OCI-LY7 (cell line): Measurements from ENCODE around the gene KLHL7. TPM values are rescaled to one million over a fixed set of nuclear protein-coding genes. Genes with fewer than 3 reads are reported as not detected.

Experiments
- BruUV-seq: library from RNA; stranded (reverse); fragments of 400-500 nt; replicated peaks from 2 replicates; lab custom pipeline; 2021; lab: Mats Ljungman, UMichigan
- CTCF ChIA-PET: fragments of 300-600 bp; sonication (Branson Sonifier 250); formaldehyde crosslinking; loops from one replicate; lab custom pipeline; 2022; ENCODE audit warnings: antibody characterized with exemption; ENCODE audit not compliant: unreplicated experiment; lab: Charles Lee
- POLR2A ChIA-PET: fragments of 300-600 bp; sonication (Branson Sonifier 250); formaldehyde crosslinking; loops from one replicate; lab custom pipeline; 2022; ENCODE audit warnings: antibody characterized with exemption; lab: Charles Lee
- DNase-seq: peaks from one replicate; pipeline ENCODE4 v3.0.0-alpha.2; 2015; ENCODE audit warnings: low spot score
- H2AFZ ChIP-seq: fragments of 200-600 bp; sonication (generic), shearing (Covaris generic); 2 replicates; pipeline ENCODE4 v1.6.1; 2014; ENCODE audit warnings: mild to moderate bottlenecking, antibody characterized with exemption, low read length, moderate library complexity
- H3K27ac ChIP-seq: fragments of 200-600 bp; sonication (generic); 2 replicates; pipeline ENCODE4 v1.5.1; 2014; ENCODE audit warnings: mixed run types, low read depth, mild to moderate bottlenecking, moderate library complexity, low read length, inconsistent platforms; ENCODE audit not compliant: poor library complexity, severe bottlenecking
- H3K36me3 ChIP-seq: fragments of 200-600 bp; sonication (generic); 2 replicates; pipeline ENCODE4 v1.6.1; 2014; ENCODE audit warnings: mild to moderate bottlenecking, antibody characterized with exemption, low read length, moderate library complexity, mixed read lengths; ENCODE audit not compliant: insufficient read depth
- H3K4me1 ChIP-seq: fragments of 200-600 bp; sonication (generic); 2 replicates; pipeline ENCODE4 v1.5.1; 2014; ENCODE audit warnings: mild to moderate bottlenecking, low read length; ENCODE audit not compliant: insufficient read depth, poor library complexity, severe bottlenecking
- H3K4me2 ChIP-seq: fragments of 200-600 bp; sonication (generic); 2 replicates; pipeline ENCODE4 v1.6.1; 2014; ENCODE audit warnings: mild to moderate bottlenecking, low read length
- H3K4me3 ChIP-seq: fragments of 200-600 bp; sonication (generic); 2 replicates; pipeline ENCODE4 v1.5.1; 2014; ENCODE audit warnings: mild to moderate bottlenecking, low read depth, low read length; ENCODE audit not compliant: poor library complexity, severe bottlenecking
- H3K79me2 ChIP-seq: fragments of 200-600 bp; sonication (generic); 2 replicates; pipeline ENCODE4 v1.6.1; 2016; ENCODE audit warnings: low read depth, mild to moderate bottlenecking, low read length, moderate library complexity, mixed read lengths; ENCODE audit not compliant: insufficient read depth
- H3K9me2 ChIP-seq: fragments of 200-600 bp; sonication (generic); 2 replicates; pipeline ENCODE4 v1.6.1; 2016; ENCODE audit warnings: mild to moderate bottlenecking, low read length, mixed read lengths; ENCODE audit not compliant: insufficient read depth
- H3K9me3 ChIP-seq: fragments of 200-600 bp; sonication (generic); 2 replicates; pipeline ENCODE4 v1.6.1; 2014; ENCODE audit warnings: mild to moderate bottlenecking, mixed run types, low read length, mixed read lengths
- H4K20me1 ChIP-seq: fragments of 200-600 bp; sonication (generic); 2 replicates; pipeline ENCODE4 v1.6.1; 2014; ENCODE audit warnings: mild to moderate bottlenecking, antibody characterized with exemption, low read length, moderate library complexity, mixed read lengths; ENCODE audit not compliant: insufficient read depth
- EZH2phosphoT487 ChIP-seq: fragments of 200-600 bp; sonication (generic); IDR thresholded peaks from 2 replicates; pipeline ENCODE4 v1.6.1; 2018; ENCODE audit warnings: low read depth, borderline replicate concordance, mild to moderate bottlenecking, mixed run types, antibody characterized with exemption, low read length, moderate library complexity, mixed read lengths
- intact Hi-C: fragments of 100-400 bp; cut with micrococcal nuclease; formaldehyde crosslinking; loops from one replicate; pipeline ENCODE4 v1.10.0; 2022; ENCODE audit not compliant: unreplicated experiment
- total RNA-seq, 2 experiments: library from RNA; depleted of rRNA in 1 of 2; stranded (reverse); fragments of >200 nt in 1 of 2; shearing (Covaris generic) in 1 of 2; gene quantifications; 2 replicates each; pipeline ENCODE4 v1.2.3, GENCODE V29; 2014 to 2022
- TF ChIP-seq, protein P1 (sequence below): fragments of 200-600 bp; sonication (generic); conservative IDR thresholded peaks from 2 replicates; pipeline ENCODE4 v1.5.1; 2014; ENCODE audit warnings: mild to moderate bottlenecking, antibody characterized with exemption, low read length, moderate library complexity, mixed read lengths

The KLHL7 gene
- total RNA-seq, 2 experiments from 2014 or later = 24.4 to 30.2 TPM

DNA sequence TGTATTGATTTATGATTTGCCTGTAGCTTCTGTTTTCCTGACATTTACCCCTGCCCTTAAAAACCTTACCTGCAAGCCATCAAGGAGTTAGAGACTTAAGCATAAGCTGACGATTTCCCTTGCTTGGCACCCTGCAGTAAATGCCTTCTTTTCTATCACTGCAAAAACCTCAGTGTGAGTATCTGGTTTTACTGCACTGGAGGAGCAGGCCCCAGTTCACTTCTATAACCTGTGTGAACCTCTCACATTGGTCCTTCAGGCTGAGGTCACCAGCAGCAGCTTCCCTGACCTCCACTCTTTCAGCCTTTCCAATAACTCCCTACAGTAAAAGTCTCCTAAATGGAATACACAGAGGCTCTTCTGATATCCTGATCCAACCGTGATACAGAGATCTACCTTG lies 106.8 kb downstream of the KLHL7 start:
- Histone ChIP-seq H2AFZ (no peak overlapping the region), H3K27ac (no peak overlapping the region), H3K36me3 (no peaks in the 10 kb centered on the region), H3K9me3 (no peaks in the 10 kb centered on the region), H4K20me1 (no peaks in the 10 kb centered on the region), H3K4me2 (no peak overlapping the region), H3K4me1 (no peaks in the 10 kb centered on the region), H3K9me2 (no peaks in the 10 kb centered on the region), H3K79me2 (no peaks in the 10 kb centered on the region), H3K4me3 (no peak overlapping the region)
- no peak for TF ChIP-seq EZH2phosphoT487
- TF ChIP-seq, protein P1, sequence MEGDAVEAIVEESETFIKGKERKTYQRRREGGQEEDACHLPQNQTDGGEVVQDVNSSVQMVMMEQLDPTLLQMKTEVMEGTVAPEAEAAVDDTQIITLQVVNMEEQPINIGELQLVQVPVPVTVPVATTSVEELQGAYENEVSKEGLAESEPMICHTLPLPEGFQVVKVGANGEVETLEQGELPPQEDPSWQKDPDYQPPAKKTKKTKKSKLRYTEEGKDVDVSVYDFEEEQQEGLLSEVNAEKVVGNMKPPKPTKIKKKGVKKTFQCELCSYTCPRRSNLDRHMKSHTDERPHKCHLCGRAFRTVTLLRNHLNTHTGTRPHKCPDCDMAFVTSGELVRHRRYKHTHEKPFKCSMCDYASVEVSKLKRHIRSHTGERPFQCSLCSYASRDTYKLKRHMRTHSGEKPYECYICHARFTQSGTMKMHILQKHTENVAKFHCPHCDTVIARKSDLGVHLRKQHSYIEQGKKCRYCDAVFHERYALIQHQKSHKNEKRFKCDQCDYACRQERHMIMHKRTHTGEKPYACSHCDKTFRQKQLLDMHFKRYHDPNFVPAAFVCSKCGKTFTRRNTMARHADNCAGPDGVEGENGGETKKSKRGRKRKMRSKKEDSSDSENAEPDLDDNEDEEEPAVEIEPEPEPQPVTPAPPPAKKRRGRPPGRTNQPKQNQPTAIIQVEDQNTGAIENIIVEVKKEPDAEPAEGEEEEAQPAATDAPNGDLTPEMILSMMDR = no peak
- intact Hi-C loops = no loop called here
- ChIA-PET POLR2A (interaction anchor here (0.6 to 1.7 kb wide), 2 partner anchors 9 to 125 kb away, joined by 3 to 4 read pairs; no protein-coding TSS in a partner anchor), CTCF (no interaction called here)
- no TSS peak for BruUV-seq
- DNase-seq = no peak

DNA sequence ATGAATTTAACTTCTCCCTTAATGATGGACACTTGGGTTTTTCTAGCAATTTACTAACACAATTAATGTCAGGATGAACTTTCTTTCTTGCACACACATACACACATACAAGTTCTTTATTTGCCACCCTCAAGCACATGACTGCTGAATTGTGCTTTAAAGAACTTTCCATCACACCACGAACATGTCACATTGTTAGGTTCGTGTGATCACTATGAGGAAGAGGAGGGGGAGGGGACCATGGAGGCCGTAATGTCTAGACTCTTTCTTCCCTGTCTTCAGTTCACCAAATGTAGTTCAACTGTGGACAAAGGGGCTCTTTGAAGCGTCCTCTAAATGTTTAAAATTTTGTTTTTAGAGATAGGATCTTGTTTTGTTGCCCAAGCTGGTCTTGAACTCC lies 107.3 kb downstream of the KLHL7 start:
- TF ChIP-seq, protein P1 = no peak
- TF ChIP-seq EZH2phosphoT487 = no peak
- no peak overlapping the region for H3K4me2 ChIP-seq
- no peaks in the 10 kb centered on the region for H3K9me2 ChIP-seq
- ChIA-PET POLR2A (interaction anchor here (0.6 to 1.7 kb wide), 2 partner anchors 10 to 125 kb away, joined by 3 to 4 read pairs; no protein-coding TSS in a partner anchor), CTCF (no interaction called here)
- no TSS peak for BruUV-seq
- H2AFZ ChIP-seq = no peak overlapping the region
- H3K4me3 ChIP-seq = no peak overlapping the region
- no peaks in the 10 kb centered on the region for H3K4me1 ChIP-seq
- H4K20me1 ChIP-seq = no peaks in the 10 kb centered on the region
- no peaks in the 10 kb centered on the region for H3K36me3 ChIP-seq
- intact Hi-C loops = no loop called here
- no peaks in the 10 kb centered on the region for H3K9me3 ChIP-seq
- DNase-seq = no peak
- H3K27ac ChIP-seq = no peak overlapping the region
- H3K79me2 ChIP-seq = no peaks in the 10 kb centered on the region

DNA sequence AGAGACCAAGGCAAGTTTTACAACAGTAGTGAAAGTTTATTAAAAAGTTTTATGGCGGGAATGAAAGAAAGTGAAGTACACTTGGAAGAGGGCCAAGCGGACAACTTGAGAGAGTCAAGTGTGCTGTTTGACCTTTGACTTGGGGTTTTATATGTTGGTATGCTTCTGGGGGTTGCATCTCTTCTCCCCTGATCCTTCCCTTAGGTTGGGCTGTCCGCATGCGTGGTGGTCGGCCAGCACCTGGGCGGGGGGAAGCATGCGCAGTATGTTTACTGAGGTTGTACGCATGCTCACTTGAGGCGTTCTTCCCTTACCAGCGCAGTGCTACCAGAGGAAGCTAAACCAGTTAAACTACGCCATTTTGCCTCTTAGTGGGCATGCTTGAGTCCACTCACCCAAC lies 108.2 kb downstream of the KLHL7 start:
- no TSS peak for BruUV-seq
- ChIA-PET POLR2A (no interaction called here), CTCF (no interaction called here)
- no peaks in the 10 kb centered on the region for H3K9me2 ChIP-seq
- no peaks in the 10 kb centered on the region for H3K4me1 ChIP-seq
- no peaks in the 10 kb centered on the region for H4K20me1 ChIP-seq
- H3K9me3 ChIP-seq = no peaks in the 10 kb centered on the region
- no peaks in the 10 kb centered on the region for H3K79me2 ChIP-seq
- no peak for DNase-seq
- H3K4me2 ChIP-seq = no peak overlapping the region
- H3K36me3 ChIP-seq = no peaks in the 10 kb centered on the region
- TF ChIP-seq, protein P1 = no peak
- no peak for TF ChIP-seq EZH2phosphoT487
- intact Hi-C loops = no loop called here
- no peak overlapping the region for H3K4me3 ChIP-seq
- H2AFZ ChIP-seq = no peak overlapping the region
- no peak overlapping the region for H3K27ac ChIP-seq
